Measurements from ENCODE around the gene ELOVL3.
"Not testable (repeated sequence)": the region's sequence is repeated elsewhere in the genome, so short reads cannot be mapped to it uniquely, and the experiment has no call there.

Gene ELOVL3

GRCh38 chr10:102225646-102226541 is at the start of gene ELOVL3:
Gene ELOVL3, plus strand, starts transcription at chr10:102226299. Its CDS starts 250 bp downstream, at chr10:102226549.
- DNase-seq = no peak

GRCh38 chr10:102184606-102185005 is 41.5 kb upstream of the ELOVL3 start:
- no peak for DNase-seq

GRCh38 chr10:102185272-102185671 is 40.8 kb upstream of the ELOVL3 start:
- no peak for DNase-seq

- DNase-seq = no peak
Observed at GRCh38 chr10:102185811-102186527, 40.1 kb upstream of the ELOVL3 start.

GRCh38 chr10:102188298-102188940 is 37.7 kb upstream of the ELOVL3 start:
- DNase-seq = no peak

- DNase-seq = not testable (repeated sequence)
Observed at GRCh38 chr10:102188941-102189898, 36.9 kb upstream of the ELOVL3 start.

- no peak for DNase-seq
Observed at GRCh38 chr10:102191956-102192355, 34.1 kb upstream of the ELOVL3 start.

- no peak for DNase-seq
Observed at GRCh38 chr10:102195296-102195870, 30.7 kb upstream of the ELOVL3 start.

GRCh38 chr10:102196893-102197292 is 29.2 kb upstream of the ELOVL3 start:
- no peak for DNase-seq

GRCh38 chr10:102198027-102198426 is 28.1 kb upstream of the ELOVL3 start:
- DNase-seq = no peak

GRCh38 chr10:102200751-102201640 is 25.1 kb upstream of the ELOVL3 start:
- DNase-seq = no peak

- DNase-seq = no peak
Observed at GRCh38 chr10:102202386-102202785, 23.7 kb upstream of the ELOVL3 start.

GRCh38 chr10:102208311-102209035 is 17.6 kb upstream of the ELOVL3 start:
- DNase-seq = no peak

- no peak for DNase-seq
Observed at GRCh38 chr10:102211615-102212299, 14.3 kb upstream of the ELOVL3 start.

GRCh38 chr10:102213599-102213998 is 12.5 kb upstream of the ELOVL3 start:
- DNase-seq = not testable (repeated sequence)

- DNase-seq = no peak
Observed at GRCh38 chr10:102219370-102219769, 6.7 kb upstream of the ELOVL3 start.

- peak; percentile 10 for DNase-seq
Observed at GRCh38 chr10:102220612-102221011, 5.5 kb upstream of the ELOVL3 start.

- DNase-seq = no peak
Observed at GRCh38 chr10:102222797-102223196, 3.3 kb upstream of the ELOVL3 start.

GRCh38 chr10:102226542-102226870 is 407 bp downstream of the ELOVL3 start:
- DNase-seq = no peak

GRCh38 chr10:102227050-102227449 is 951 bp downstream of the ELOVL3 start:
- no peak for DNase-seq
